GM19467 (cell line): ENCODE results near the gene AFF3.

Experiments
- ATAC-seq: cut with Tn5 transposase; IDR thresholded peaks from one replicate; pipeline ENCODE4 v1.9.1; 2021; ENCODE audit warnings: mild to moderate bottlenecking, moderate library complexity; ENCODE audit not compliant: unreplicated experiment

The AFF3 gene

DNA sequence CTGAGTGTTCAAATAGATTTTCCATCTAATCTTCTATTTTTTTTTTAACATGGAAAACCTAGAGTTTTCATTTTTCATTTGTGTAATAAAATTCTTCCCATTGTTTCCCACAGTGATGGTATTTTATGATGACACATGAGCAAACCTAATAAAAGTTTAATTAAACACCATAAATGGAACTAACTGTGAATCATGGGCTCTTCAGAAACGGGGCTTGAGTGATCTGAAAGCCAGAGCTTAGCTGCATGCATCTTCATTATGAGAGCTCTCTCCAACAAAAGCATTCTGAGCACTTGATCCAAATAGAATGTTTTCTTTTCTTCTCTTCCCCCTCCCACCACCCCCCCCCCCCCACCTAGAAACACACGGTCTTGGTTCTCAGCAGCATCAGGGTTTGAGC, 570.4 kb downstream of the AFF3 start:
- ATAC-seq = no peak

- ATAC-seq = no peak
These were observed 570.9 kb downstream of the AFF3 start for GRCh38 chr2:99571533-99571932.

DNA sequence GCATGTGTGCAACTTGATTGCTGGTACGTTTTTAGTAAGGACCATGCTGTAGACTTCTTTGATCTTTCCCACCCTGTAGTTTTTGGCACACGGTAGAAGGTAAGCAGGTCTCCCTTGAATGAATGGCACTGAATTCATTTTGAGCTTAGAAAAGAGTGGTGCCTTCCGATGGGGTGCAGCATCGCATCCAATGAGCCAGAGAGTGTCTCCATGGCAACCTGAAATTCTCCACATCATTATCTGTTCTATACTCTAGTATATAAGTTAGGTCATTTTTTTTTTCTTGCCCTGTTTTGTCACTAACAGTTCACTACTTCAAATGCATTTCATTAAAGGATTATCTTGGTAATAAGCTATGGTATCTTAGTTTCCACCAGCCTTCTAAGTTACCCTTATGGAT, 571.4 kb downstream of the AFF3 start:
- ATAC-seq = no peak

- no peak for ATAC-seq
These were observed 573.0 kb downstream of the AFF3 start for GRCh38 chr2:99569386-99569785.

DNA sequence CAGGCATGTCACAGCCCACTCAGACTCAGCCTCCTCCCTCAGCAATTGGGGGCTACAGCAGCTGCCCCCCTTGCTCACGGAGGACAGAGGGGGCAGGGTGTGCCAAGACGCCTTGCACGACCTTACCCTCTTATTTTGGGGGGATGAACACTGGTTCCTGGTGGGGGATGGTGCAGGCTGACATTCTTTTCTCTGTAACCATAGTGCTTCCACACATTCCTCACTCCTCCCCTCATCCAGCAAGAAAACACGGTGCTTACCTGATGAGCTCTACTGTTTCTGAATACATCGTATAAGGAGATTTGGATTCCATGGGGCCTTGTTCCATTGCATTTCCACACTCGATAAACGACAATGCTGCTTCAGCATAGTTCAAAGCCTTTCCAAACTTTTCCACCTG, 577.2 kb downstream of the AFF3 start:
- ATAC-seq = no peak

DNA sequence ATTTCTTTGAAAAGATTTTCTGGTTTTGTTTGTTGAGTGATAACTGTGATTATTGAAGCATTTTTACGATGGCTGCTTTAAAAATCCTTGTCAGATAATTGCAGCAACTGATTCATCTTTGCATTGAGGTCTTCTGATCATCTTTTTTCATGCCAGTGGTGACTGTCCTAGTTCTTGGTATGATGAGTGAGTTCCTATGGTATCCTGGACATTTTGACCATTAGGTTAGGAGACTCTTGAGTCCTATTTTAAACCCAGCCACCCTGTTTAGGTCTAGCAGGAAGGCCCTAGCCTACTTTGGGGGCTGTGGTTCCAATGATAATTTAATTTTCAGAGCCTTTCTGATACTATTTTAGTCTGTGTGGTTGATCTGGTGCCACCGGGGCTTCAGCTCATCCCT, 579.9 kb downstream of the AFF3 start:
- no peak for ATAC-seq

- ATAC-seq = no peak
These were observed 580.6 kb downstream of the AFF3 start for GRCh38 chr2:99561804-99562203.

DNA sequence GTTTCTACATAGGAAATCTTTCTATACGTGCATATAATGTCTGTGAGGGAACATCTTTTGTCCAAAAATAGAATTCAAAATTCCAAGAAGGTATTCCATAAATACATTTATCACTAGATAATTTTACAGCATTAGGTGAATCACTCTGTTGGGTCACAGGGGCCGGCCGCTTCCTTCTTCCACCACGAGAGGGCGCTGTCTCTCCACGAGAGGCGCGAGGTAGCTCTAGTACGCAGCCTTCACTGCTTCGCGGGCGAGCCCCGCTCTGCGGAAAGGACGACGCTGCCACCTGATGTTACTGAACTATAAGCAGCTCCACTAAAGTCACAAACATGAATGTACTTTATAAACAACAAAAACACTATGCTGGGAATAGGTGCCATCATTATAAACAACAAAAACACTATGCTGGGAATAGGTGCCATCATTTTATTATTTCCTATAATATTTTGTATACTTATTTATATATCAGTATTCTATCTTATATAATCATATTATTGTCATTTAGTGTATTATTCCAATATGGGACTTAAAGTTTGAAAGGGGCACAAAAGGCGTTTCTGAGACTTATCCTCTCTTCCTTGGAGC, 583.2 kb downstream of the AFF3 start:
- peak; percentile 87 for ATAC-seq

GRCh38 chr2:99555404-99555803, 587.0 kb downstream of the AFF3 start:
- ATAC-seq = no peak

DNA sequence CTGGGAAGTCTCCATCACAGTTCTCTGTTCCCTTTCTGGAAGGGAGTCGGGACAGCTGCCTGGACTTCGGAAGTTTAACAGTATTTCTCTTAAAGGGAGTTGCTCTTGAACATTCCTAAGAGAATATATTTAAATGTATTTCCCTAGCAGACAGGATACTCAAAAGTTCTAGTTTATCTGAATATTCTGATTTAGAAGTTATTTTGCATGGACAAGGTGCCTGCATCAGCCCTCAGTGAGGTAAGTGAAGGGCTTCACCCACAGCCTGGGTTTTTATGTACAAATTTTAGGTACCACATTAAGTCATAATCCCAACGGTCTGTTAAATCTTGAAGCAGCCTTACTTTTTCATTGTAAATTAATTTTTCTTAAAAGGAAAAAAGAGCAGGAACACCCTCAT, 587.5 kb downstream of the AFF3 start:
- no peak for ATAC-seq

GRCh38 chr2:99554238-99554637, 588.2 kb downstream of the AFF3 start:
- no peak for ATAC-seq

GRCh38 chr2:99552529-99552928, 589.9 kb downstream of the AFF3 start:
- no peak for ATAC-seq

- ATAC-seq = no peak
These were observed 592.0 kb downstream of the AFF3 start for GRCh38 chr2:99550368-99550767.

GRCh38 chr2:99545604-99546003, 596.8 kb downstream of the AFF3 start:
- no peak for ATAC-seq

- no peak for ATAC-seq
These were observed 597.3 kb downstream of the AFF3 start for GRCh38 chr2:99545066-99545465.

- ATAC-seq = no peak
These were observed 597.8 kb downstream of the AFF3 start for GRCh38 chr2:99544608-99545007.

DNA sequence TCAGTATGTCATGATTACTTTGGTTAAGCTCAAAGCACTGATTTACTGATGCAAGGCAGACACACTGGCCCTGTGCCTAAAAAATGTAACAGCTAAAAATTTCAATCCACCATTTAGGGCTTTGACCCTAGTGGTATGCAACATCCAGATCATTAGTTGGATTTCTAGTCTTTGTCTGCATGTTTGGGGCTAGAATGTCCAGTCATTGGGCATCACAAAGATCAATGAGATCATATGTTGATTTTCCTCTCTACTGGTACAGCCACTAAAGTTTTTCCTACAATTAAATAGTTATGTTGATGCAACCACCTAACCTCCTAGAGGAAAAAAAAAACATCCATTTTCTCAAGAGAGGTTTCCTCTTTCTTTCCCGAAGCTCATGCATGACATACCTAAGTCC, 599.1 kb downstream of the AFF3 start:
- no peak for ATAC-seq

DNA sequence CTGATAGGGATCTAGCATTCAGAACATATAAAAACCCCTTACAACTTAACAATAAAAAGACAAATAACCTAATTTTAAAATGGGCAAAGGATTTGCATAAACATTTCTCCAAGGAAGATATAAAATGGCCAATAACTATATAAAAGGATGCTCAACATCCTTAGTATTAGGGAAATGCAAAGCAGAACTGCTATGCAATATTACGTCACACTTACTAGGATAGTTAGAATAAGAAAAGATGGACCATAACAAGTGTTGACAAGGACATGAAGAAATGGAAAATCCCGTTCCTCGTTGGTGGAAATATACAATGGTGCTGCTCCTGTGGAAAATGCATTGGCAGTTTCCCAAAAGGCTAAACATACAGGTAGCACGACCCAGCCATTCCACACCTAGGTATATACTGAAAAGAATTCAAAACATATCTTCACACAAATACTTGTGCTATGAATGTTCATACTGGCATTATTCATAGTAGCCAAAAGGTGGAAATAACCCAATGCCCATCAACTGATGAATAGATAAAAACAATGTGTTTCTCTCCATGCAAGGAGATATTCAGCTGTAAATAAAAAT, 604.4 kb downstream of the AFF3 start:
- no peak for ATAC-seq

GRCh38 chr2:99524056-99524455, 618.3 kb downstream of the AFF3 start:
- no peak for ATAC-seq

DNA sequence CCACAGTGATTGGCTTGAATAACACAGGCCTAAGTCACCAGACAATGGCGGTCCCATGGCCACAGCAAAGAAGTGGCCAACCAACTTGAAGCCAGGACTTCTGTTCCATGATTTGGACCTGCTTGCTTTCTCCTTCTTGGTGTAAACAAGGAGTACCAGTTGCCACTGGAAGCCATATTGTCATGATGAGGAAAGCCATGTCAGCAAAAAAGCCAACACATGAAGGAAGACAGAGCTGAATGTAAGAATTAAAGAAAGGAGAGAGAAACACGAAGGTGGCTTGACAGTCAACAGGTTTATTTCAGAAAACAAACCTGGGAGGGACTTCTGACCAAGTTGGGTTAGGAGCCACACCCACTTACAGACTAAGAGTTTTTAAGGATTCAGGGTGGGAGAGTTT, 620.2 kb downstream of the AFF3 start:
- ATAC-seq = no peak

- ATAC-seq = no peak
These were observed 621.6 kb downstream of the AFF3 start for GRCh38 chr2:99520813-99521212.

DNA sequence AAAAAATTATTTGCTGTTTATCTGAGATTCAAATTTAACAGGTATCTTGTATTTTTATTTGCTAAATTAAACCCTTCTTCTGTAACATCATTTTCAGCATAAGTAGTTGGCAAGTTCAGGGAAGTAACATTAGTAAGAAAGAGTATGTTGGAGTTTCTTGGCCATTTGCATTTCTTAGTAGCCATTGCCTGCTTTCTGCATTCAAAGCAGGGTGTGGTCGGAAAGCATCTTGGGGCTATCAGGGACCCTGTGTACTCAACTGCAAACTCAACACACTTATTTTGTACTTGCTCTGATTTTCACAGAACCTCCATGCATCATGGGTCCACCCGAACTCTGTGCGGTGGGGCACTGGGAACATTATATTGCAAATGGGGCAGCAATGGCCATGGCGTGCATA, 622.2 kb downstream of the AFF3 start:
- ATAC-seq = no peak

DNA sequence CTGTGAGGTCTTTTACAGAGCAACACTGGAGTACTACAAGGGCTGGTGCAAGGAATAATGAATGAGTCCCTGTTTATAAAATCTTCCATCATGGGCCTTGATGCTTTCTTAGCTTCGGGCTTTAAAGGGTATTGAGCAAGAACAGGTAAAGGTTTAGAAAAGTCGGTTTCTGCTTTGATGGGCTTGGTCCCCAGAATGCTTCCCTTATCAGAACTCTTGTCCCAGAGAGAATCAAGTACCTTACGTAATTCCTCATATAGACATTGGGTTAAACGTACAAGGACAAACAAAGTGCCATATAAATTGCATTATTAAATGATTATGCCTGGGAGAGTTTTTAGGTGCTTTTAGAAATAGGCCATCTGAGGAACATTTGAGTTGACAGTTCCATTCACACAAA, 628.0 kb downstream of the AFF3 start:
- ATAC-seq = no peak
